GM18499 (cell line): ENCODE results near the gene PLXNA2.

ENCODE experiments used
- ATAC-seq: cut with Tn5 transposase; IDR thresholded peaks from one replicate; pipeline ENCODE4 v1.9.1; 2021; ENCODE audit warnings: moderate number of reproducible peaks; ENCODE audit not compliant: insufficient read depth, unreplicated experiment

PLXNA2 gene

DNA sequence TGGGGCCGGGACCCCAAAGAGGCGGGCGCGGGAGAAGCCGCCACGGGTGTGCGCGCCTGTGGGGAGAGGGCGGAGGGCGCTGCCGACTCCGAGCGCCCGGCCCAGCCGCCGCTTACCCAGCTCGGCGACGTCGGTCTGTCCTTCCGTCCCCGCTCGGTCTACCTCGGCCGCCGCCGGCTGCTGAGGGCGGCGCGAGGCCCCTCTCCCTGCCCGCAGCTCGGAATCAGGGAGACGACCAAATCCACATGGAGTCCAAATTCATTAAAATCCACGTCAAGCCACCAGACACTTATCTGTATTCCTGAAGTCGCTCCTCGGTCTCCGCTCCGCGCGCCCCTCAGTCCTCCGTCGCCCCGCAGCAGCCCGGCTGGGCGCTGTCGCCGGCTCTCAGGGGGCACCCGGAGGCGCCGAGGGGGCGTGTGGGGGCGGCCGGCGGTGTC, 637 bp downstream of the PLXNA2 start:
- ATAC-seq: no peak

GRCh38 chr1:208242941-208243526, 1.1 kb downstream of the PLXNA2 start:
- ATAC-seq: no peak

GRCh38 chr1:208242146-208242545, 2.0 kb downstream of the PLXNA2 start:
- ATAC-seq: no peak

- ATAC-seq: no peak
Observed at GRCh38 chr1:208241512-208241911, 2.7 kb downstream of the PLXNA2 start.

GRCh38 chr1:208240662-208241355, 3.4 kb downstream of the PLXNA2 start:
- ATAC-seq: no peak

DNA sequence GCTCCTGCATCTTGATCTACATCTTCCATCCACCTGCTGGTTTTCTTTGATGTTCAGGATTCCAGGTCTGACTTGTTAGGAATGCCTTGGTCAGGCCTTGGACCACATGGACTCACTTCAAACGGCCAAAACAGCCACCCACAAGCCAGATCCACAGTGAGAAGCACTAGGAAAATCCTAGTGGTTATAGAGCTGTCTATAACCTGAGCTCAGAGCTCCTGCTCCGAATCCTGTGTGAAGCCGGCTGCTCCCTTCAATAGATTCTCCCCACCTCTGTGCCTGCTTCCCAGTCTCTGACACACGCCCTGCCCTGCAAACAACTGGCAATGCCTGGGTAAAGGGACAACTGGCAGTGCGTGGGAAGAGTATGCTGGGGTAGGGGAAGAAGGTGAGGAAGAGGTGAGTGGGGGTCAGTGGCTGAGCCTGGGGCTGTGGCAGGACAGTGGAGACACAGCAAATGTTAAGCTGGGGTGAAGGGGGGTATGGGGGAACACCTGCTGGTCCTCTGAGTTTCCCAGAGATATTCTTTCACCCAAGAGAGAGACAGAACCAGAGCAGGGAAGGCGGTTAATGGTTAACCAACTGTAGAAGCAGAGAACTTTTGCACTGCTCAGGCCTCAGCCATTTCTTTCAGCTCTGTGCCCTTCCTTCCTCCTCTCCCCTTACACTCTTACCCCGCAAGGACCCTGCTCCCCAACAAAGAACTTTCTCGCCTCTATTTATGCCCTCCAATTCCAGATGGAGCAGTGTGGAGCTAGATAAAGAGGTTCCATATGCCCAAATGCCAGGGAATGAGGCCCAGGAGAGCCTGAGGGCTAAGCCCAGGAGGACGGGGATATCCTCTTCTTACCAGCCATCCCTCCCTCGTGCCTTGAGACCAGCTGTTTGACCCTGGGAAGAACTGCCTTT, 4.5 kb downstream of the PLXNA2 start:
- no peak for ATAC-seq

GRCh38 chr1:208238710-208239472, 5.3 kb downstream of the PLXNA2 start:
- ATAC-seq: no peak

DNA sequence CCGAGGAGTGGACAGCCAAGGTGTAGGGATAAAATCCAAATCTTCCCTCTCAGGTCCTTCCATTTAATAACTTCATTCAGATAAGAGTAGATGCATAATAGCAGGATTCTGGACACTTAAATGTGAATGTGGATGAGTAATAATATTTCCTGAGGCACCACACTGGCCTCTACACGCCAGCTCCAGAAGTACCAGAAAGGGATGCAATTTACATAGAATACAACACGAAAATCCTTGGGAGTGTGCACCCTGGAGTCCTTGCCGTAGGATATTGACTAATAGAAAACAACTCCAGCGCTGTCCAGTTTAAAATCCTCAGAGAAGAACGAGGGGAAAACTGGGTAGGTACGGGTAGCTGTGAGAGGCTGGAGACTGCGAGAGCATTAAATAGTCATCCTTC, 6.9 kb downstream of the PLXNA2 start:
- ATAC-seq: no peak

GRCh38 chr1:208235982-208236761, 8.0 kb downstream of the PLXNA2 start:
- no peak for ATAC-seq

DNA sequence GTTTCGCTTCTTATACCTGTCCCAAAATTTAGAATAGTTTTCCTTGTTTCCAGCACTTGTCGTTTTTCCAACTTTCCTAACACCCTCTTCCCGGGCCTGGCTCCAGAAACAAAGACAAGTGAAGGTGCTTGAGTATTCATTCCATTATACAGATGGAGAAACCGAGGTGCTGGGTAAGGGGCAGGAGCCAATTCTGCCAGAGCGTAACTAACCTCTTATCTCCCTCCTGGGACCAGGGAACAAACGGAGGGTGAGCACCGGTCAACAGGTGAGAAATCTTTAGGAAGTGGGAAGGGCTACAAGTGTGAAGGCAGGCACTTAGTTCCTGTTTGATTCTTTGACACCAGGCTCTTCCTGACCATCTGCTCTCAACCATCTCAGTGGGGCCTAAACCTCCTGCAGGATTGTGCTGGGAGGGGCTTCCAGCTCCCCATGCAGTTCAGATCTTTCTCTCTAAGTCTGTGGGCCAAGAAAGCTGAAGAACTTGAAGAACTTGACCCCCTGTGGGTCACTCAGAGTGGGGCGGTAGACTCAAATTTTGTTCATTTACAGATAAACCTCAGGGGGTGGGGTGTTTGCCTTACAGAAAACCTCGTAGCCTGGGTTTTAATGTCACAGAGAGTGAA, 8.7 kb downstream of the PLXNA2 start:
- no peak for ATAC-seq

GRCh38 chr1:208234721-208235120, 9.5 kb downstream of the PLXNA2 start:
- no peak for ATAC-seq

DNA sequence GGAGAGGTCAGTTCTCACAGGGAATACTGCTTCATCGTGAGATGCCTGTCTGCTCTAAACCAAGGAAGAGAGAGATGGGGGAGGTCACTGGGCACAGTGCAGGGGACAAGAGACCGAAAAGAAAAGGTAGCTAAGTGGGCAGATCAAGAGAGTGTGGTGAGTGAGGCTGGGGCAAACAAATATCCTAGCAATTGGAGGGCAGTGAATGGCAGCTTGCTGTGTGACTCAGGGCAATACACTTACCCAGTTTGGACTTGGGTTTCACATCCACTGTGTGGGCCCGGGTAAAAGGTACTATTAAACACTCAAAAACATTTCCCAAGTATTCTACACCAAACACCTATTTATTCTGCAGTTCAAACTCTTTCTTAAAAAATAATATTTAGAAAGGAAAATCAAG, 10.2 kb downstream of the PLXNA2 start:
- ATAC-seq: no peak

GRCh38 chr1:208233546-208233945, 10.6 kb downstream of the PLXNA2 start:
- no peak for ATAC-seq

DNA sequence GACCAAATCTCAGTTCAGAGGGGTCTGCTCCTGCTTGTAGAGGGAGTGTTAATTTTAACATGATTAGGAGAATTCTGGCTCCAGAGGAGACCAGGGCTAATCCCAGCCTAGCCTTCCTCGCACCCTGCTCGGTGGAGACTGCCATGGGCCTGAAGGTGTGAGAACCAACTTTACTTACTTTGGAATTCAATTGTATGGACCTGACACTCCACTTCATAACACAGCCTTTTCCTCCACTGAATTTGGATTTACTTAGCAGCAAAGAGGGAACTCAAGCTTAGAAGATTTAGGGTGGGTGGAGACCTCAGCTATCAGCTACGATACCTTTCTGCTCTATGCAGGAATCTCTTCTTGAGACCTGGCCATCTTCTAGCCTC, 11.5 kb downstream of the PLXNA2 start:
- ATAC-seq: no peak

DNA sequence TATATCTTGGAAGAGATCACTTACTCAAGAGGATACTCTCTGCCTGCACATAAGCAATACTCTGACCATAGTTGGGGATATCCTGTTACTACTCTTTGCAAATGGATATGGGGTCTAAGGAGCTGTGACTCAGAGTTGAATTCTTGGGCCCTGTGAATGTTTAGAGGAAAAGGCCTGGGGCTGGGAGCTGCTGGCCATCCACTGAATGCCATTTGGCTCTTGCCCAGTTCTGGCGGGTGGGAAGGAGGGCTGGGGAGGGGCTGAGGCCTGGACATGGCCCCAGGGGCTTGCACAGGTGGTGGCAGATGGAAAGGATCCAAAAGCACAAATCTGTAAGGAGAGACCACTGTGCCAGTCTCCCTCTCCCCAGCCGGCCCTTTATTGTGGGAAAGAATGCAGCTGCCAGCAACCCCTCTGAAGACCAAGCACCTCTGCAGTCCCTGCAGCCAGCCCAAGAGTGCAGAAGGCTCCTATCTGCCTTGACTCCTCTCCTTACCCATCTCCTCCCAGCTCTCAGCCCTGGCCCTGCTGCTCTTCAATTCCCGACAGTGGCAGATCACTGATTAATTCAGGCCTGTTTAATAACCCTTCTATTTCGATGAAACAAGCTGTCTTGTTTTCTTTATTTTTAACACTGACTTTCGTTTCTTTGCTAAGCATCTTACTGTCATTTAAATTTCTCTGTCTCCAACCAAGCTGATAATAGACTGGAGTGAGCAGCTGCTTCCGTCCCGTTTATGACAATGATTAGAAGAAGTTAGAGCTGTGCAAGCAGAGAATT, 12.1 kb downstream of the PLXNA2 start:
- no peak for ATAC-seq

- ATAC-seq: no peak
Observed at GRCh38 chr1:208230668-208231529, 13.3 kb downstream of the PLXNA2 start.

GRCh38 chr1:208228550-208228949, 15.6 kb downstream of the PLXNA2 start:
- ATAC-seq: no peak

DNA sequence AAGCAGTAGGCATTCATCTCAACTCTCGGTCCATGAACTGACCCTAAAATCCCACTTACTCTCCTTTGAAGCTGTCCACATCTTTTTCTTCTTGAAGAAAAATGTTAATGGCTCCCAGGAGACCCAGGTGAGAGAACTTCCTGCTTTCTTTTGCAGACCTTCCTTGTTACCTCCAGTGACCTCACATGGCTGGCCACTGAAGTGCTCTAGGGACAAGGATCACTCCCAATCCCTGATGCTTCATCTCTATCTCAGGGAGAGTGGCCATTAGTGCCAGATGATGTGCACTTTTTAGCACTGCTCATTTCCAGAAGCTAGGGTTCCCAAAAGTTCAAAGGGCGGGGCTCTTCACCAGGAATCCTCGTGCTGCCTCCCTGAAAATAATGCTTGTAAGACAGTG, 16.2 kb downstream of the PLXNA2 start:
- ATAC-seq: no peak
